Stomach (tissue), 4 donors: ENCODE measurements around the gene RPE65.

Experiments
- CTCF ChIP-seq, 7 experiments: fragments of 450-650 bp in 4 of 7; fragments of 200-600 bp in 3 of 7; sonication (generic) in 3 of 7; IDR thresholded peaks; one replicate each; pipeline ENCODE4 v1.5.1; 2016 to 2019; ENCODE audit warnings: antibody characterized with exemption in 7 of 7, control low read depth in 2 of 7, mild to moderate bottlenecking in 1 of 7
- POLR2AphosphoS5 ChIP-seq, 3 donors: sonication (generic); formaldehyde crosslinking; IDR thresholded peaks; one replicate each; pipeline ENCODE4 v1.6.1; 2016; ENCODE audit warnings: antibody characterized with exemption in 3 of 3

DNA sequence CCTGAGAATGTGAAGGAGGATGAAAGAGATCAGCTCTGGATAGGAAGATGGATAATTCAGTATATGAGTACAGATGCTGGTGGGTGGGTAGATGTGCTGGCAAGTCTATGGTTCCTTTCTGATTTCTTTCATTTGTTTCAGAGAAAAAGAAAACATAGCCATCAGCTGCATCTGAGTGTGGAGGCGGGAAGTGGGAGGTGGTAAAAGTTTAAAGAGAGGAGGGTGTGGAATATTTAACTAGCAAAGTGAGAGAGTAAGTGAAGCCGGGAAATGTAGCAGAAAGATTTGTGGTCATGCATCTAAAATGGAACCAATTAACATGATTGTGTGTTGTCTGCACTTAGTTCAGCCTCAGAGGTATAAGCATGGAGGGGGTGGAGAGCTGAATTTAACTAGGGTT, 16.4 kb downstream of the RPE65 start:
- no peak for TF ChIP-seq CTCF (IDR thresholded peaks at IDR 0.05)
- no peak for TF ChIP-seq POLR2AphosphoS5 (IDR thresholded peaks at IDR 0.05)
